GM23338 (cell line): ENCODE data around the gene ZNF236. TPM values are rescaled to one million over a fixed set of nuclear protein-coding genes. Genes with fewer than 3 reads are reported as not detected.

Source experiments
- ATAC-seq: fragments of 200-7000 bp; cut with Tn5 transposase; 3 replicates; pipeline ENCODE4 v1.9.1; 2020
- DNase-seq: peaks from one replicate; pipeline ENCODE4 v3.0.0-alpha.2; 2015; ENCODE audit warnings: low spot score
- H2AFZ ChIP-seq: fragments of 200-600 bp; sonication (generic); 2 replicates; pipeline ENCODE4 v1.8.0; 2016; ENCODE audit warnings: antibody characterized with exemption, mild to moderate bottlenecking, moderate library complexity
- H3F3A ChIP-seq: fragments of 200-600 bp; sonication (generic); replicated peaks from 2 replicates; pipeline ENCODE4 v1.8.0; 2017; ENCODE audit warnings: antibody characterized with exemption, mixed run types, low read depth
- H3K27ac ChIP-seq: fragments of 200-600 bp; sonication (generic); 2 replicates; pipeline ENCODE4 v1.6.1; 2016; ENCODE audit warnings: low read depth
- H3K27me3 ChIP-seq: fragments of 200-600 bp; sonication (generic); 2 replicates; pipeline ENCODE4 v1.8.0; 2016; ENCODE audit warnings: mild to moderate bottlenecking, mixed run types, moderate library complexity; ENCODE audit not compliant: insufficient read depth
- H3K36me3 ChIP-seq: fragments of 200-600 bp; sonication (generic); 2 replicates; pipeline ENCODE4 v1.8.0; 2016; ENCODE audit warnings: mild to moderate bottlenecking; ENCODE audit not compliant: insufficient read depth
- H3K4me1 ChIP-seq: fragments of 200-600 bp; sonication (generic); 2 replicates; pipeline ENCODE4 v1.8.0; 2016; ENCODE audit warnings: mild to moderate bottlenecking, moderate library complexity; ENCODE audit not compliant: insufficient read depth
- H3K4me2 ChIP-seq: fragments of 200-600 bp; sonication (generic); 2 replicates; pipeline ENCODE4 v1.7.1; 2017; ENCODE audit warnings: mixed run types
- H3K4me3 ChIP-seq: fragments of 200-600 bp; sonication (generic); 2 replicates; pipeline ENCODE4 v1.6.1; 2016; ENCODE audit warnings: mixed run types
- H3K79me2 ChIP-seq: fragments of 200-600 bp; sonication (generic); replicated peaks from 2 replicates; pipeline ENCODE4 v1.8.0; 2017; ENCODE audit warnings: mild to moderate bottlenecking; ENCODE audit not compliant: insufficient read depth
- H3K9me2 ChIP-seq: fragments of 200-600 bp; sonication (generic); 2 replicates; pipeline ENCODE4 v1.8.0; 2017; ENCODE audit not compliant: insufficient read depth
- H4K20me1 ChIP-seq: fragments of 200-600 bp; sonication (generic); replicated peaks from 2 replicates; pipeline ENCODE4 v1.8.0; 2017; ENCODE audit warnings: mild to moderate bottlenecking; ENCODE audit not compliant: insufficient read depth
- H3K27ac Mint-ChIP-seq: 2 replicates; pipeline ENCODE4 v1.8.0; 2020; ENCODE audit warnings: inconsistent platforms, mild to moderate bottlenecking, moderate library complexity, mixed read lengths
- H3K27me3 Mint-ChIP-seq: 3 replicates; pipeline ENCODE4 v1.8.0; 2022; ENCODE audit warnings: low read depth, mild to moderate bottlenecking, moderate library complexity, mixed read lengths, inconsistent platforms; ENCODE audit not compliant: insufficient read depth, poor library complexity
- H3K36me3 Mint-ChIP-seq: 3 replicates; pipeline ENCODE4 v1.8.0; 2021; ENCODE audit warnings: low read depth, mild to moderate bottlenecking, inconsistent platforms, moderate library complexity, mixed read lengths
- H3K4me1 Mint-ChIP-seq: 3 replicates; pipeline ENCODE4 v1.8.0; 2020; ENCODE audit warnings: mild to moderate bottlenecking, inconsistent platforms, mixed read lengths
- H3K4me3 Mint-ChIP-seq: 3 replicates; pipeline ENCODE4 v1.8.0; 2021; ENCODE audit warnings: moderate library complexity, mild to moderate bottlenecking, inconsistent platforms, mixed read lengths
- H3K9me3 Mint-ChIP-seq: 3 replicates; pipeline ENCODE4 v1.8.0; 2020; ENCODE audit warnings: moderate library complexity, mild to moderate bottlenecking, inconsistent platforms, mixed read lengths
- NANOG ChIP-seq: IDR thresholded peaks from 2 replicates; pipeline ENCODE4 v1.6.1; 2016; ENCODE audit warnings: antibody characterized with exemption, borderline replicate concordance
- POLR2AphosphoS5 ChIP-seq: IDR thresholded peaks from 2 replicates; pipeline ENCODE4 v1.6.1; 2016; ENCODE audit warnings: antibody characterized with exemption, low read depth
- ZNF114 ChIP-seq: fragments of 250-450 bp; sonication (Bioruptor Pico); IDR thresholded peaks from 2 replicates; pipeline ENCODE4 v1.5.0; 2020; ENCODE audit warnings: mild to moderate bottlenecking, moderate library complexity
- polyA plus RNA-seq: library from polyadenylated mRNA; unstranded; fragments of >200 nt; fragmentation: Nextera tagmentation; extraction: Ambion mirVana; gene quantifications from 2 replicates; pipeline ENCODE4 v1.2.1, GENCODE V29; 2016
- total RNA-seq: library from RNA; depleted of rRNA; stranded (reverse); fragments of >200 nt; shearing (Covaris generic); gene quantifications from 2 replicates; pipeline ENCODE4 v1.2.3, GENCODE V29; 2014
- TF ChIP-seq, protein P1 (sequence below): fragments of 250-450 bp; sonication (Bioruptor Pico); IDR thresholded peaks from 2 replicates; pipeline ENCODE4 v1.5.0; 2020; ENCODE audit warnings: mild to moderate bottlenecking, moderate library complexity
- TF ChIP-seq, protein P2 (sequence below): IDR thresholded peaks from 2 replicates; pipeline ENCODE4 v1.6.1; 2016; ENCODE audit warnings: antibody characterized with exemption
- TF ChIP-seq, protein P3 (sequence below): IDR thresholded peaks from one replicate; pipeline ENCODE4 v1.6.1; 2018; ENCODE audit warnings: antibody characterized with exemption; ENCODE audit not compliant: unreplicated experiment
- TF ChIP-seq, protein P4 (sequence below), 2 experiments: fragments of 200-600 bp in 1 of 2; sonication (generic) in 1 of 2; conservative IDR thresholded peaks; 2 replicates each; pipeline versions ENCODE4 v1.5.1 to v1.6.1; 2016 to 2017; ENCODE audit warnings: antibody characterized with exemption in 2 of 2, low read depth in 2 of 2, mild to moderate bottlenecking in 2 of 2, moderate library complexity in 1 of 2

Gene ZNF236
- total and polyA plus RNA-seq, 2 experiments from 2014 or later, result 8.9 to 16.3 TPM

DNA sequence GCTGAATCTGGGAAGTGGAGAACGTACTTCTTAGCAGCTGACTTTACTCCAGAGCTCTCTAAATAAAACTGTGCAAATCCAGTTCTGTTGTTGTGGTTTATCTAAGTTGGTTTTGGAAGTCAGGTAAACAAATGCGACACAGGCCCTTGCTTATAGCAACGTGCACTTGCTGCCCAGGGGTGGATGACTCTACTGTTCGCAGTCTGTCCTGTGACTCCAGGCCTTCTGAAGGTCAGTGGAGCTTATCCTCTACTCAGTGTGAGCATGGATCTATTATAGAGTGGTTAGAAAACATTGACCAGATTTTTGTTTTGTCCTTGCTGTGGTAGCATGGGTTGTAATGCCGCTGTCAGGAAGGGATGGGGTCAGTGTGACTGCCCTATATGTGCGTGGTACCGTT, 89.1 kb downstream of the ZNF236 start (continued):
- TF ChIP-seq, protein P1, sequence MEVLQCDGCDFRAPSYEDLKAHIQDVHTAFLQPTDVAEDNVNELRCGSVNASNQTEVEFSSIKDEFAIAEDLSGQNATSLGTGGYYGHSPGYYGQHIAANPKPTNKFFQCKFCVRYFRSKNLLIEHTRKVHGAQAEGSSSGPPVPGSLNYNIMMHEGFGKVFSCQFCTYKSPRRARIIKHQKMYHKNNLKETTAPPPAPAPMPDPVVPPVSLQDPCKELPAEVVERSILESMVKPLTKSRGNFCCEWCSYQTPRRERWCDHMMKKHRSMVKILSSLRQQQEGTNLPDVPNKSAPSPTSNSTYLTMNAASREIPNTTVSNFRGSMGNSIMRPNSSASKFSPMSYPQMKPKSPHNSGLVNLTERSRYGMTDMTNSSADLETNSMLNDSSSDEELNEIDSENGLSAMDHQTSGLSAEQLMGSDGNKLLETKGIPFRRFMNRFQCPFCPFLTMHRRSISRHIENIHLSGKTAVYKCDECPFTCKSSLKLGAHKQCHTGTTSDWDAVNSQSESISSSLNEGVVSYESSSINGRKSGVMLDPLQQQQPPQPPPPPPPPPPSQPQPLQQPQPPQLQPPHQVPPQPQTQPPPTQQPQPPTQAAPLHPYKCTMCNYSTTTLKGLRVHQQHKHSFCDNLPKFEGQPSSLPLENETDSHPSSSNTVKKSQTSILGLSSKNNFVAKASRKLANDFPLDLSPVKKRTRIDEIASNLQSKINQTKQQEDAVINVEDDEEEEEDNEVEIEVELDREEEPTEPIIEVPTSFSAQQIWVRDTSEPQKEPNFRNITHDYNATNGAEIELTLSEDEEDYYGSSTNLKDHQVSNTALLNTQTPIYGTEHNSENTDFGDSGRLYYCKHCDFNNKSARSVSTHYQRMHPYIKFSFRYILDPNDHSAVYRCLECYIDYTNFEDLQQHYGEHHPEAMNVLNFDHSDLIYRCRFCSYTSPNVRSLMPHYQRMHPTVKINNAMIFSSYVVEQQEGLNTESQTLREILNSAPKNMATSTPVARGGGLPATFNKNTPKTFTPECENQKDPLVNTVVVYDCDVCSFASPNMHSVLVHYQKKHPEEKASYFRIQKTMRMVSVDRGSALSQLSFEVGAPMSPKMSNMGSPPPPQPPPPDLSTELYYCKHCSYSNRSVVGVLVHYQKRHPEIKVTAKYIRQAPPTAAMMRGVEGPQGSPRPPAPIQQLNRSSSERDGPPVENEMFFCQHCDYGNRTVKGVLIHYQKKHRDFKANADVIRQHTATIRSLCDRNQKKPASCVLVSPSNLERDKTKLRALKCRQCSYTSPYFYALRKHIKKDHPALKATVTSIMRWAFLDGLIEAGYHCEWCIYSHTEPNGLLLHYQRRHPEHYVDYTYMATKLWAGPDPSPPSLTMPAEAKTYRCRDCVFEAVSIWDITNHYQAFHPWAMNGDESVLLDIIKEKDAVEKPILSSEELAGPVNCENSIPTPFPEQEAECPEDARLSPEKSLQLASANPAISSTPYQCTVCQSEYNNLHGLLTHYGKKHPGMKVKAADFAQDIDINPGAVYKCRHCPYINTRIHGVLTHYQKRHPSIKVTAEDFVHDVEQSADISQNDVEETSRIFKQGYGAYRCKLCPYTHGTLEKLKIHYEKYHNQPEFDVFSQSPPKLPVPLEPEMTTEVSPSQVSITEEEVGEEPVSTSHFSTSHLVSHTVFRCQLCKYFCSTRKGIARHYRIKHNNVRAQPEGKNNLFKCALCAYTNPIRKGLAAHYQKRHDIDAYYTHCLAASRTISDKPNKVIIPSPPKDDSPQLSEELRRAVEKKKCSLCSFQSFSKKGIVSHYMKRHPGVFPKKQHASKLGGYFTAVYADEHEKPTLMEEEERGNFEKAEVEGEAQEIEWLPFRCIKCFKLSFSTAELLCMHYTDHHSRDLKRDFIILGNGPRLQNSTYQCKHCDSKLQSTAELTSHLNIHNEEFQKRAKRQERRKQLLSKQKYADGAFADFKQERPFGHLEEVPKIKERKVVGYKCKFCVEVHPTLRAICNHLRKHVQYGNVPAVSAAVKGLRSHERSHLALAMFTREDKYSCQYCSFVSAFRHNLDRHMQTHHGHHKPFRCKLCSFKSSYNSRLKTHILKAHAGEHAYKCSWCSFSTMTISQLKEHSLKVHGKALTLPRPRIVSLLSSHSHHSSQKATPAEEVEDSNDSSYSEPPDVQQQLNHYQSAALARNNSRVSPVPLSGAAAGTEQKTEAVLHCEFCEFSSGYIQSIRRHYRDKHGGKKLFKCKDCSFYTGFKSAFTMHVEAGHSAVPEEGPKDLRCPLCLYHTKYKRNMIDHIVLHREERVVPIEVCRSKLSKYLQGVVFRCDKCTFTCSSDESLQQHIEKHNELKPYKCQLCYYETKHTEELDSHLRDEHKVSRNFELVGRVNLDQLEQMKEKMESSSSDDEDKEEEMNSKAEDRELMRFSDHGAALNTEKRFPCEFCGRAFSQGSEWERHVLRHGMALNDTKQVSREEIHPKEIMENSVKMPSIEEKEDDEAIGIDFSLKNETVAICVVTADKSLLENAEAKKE, result no peak
- TF ChIP-seq, protein P2, sequence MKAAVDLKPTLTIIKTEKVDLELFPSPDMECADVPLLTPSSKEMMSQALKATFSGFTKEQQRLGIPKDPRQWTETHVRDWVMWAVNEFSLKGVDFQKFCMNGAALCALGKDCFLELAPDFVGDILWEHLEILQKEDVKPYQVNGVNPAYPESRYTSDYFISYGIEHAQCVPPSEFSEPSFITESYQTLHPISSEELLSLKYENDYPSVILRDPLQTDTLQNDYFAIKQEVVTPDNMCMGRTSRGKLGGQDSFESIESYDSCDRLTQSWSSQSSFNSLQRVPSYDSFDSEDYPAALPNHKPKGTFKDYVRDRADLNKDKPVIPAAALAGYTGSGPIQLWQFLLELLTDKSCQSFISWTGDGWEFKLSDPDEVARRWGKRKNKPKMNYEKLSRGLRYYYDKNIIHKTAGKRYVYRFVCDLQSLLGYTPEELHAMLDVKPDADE, result no peak
- no peak for TF ChIP-seq POLR2AphosphoS5
- no peak for TF ChIP-seq ZNF114 (CRISPR knock-in tag)
- TF ChIP-seq NANOG, result no peak

DNA sequence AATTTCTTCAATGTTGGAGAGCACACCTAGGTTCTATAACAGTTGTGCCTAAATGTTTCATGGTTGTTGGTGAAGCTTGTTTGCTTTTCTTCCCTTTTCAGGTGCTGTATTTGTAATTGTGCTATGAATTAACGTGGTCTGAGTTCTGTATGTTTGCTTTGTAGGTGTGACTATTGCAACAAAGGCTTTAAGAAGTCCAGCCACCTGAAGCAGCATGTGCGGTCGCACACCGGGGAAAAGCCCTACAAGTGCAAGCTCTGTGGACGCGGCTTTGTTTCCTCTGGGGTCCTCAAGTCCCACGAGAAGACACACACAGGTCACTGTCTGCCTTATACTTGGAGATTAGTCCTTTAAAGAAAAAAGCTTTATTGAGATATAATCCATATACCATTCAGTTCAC, 91.2 kb downstream of the ZNF236 start:
- H3K79me2 ChIP-seq, result no peaks in the 10 kb centered on the region
- no peaks in the 10 kb centered on the region for H3K4me1 ChIP-seq
- Mint-ChIP-seq H3K4me1 (no peaks in the 10 kb centered on the region), H3K9me3 (no peaks in the 10 kb centered on the region), H3K4me3 (no peak overlapping the region), H3K27ac (no peak overlapping the region), H3K36me3 (peaks cover 11% of the 10 kb centered on the region; the same call in 2 of the 3 replicates), H3K27me3 (no peaks in the 10 kb centered on the region)
- no peak overlapping the region for H3K4me2 ChIP-seq
- no peak overlapping the region for H3K4me3 ChIP-seq
- ATAC-seq (no peak), DNase-seq (no peak)
- no peaks in the 10 kb centered on the region for H3F3A ChIP-seq
- H3K9me2 ChIP-seq, result no peaks in the 10 kb centered on the region
- H2AFZ ChIP-seq, result no peak overlapping the region
- no peaks in the 10 kb centered on the region for H3K27me3 ChIP-seq
- H4K20me1 ChIP-seq, result no peaks in the 10 kb centered on the region
- H3K27ac ChIP-seq, result no peak overlapping the region
- H3K36me3 ChIP-seq, result no peaks in the 10 kb centered on the region; the same call in 1 of the 2 replicates
- TF ChIP-seq, protein P3, sequence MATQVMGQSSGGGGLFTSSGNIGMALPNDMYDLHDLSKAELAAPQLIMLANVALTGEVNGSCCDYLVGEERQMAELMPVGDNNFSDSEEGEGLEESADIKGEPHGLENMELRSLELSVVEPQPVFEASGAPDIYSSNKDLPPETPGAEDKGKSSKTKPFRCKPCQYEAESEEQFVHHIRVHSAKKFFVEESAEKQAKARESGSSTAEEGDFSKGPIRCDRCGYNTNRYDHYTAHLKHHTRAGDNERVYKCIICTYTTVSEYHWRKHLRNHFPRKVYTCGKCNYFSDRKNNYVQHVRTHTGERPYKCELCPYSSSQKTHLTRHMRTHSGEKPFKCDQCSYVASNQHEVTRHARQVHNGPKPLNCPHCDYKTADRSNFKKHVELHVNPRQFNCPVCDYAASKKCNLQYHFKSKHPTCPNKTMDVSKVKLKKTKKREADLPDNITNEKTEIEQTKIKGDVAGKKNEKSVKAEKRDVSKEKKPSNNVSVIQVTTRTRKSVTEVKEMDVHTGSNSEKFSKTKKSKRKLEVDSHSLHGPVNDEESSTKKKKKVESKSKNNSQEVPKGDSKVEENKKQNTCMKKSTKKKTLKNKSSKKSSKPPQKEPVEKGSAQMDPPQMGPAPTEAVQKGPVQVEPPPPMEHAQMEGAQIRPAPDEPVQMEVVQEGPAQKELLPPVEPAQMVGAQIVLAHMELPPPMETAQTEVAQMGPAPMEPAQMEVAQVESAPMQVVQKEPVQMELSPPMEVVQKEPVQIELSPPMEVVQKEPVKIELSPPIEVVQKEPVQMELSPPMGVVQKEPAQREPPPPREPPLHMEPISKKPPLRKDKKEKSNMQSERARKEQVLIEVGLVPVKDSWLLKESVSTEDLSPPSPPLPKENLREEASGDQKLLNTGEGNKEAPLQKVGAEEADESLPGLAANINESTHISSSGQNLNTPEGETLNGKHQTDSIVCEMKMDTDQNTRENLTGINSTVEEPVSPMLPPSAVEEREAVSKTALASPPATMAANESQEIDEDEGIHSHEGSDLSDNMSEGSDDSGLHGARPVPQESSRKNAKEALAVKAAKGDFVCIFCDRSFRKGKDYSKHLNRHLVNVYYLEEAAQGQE, result no peak
- TF ChIP-seq, protein P4, sequence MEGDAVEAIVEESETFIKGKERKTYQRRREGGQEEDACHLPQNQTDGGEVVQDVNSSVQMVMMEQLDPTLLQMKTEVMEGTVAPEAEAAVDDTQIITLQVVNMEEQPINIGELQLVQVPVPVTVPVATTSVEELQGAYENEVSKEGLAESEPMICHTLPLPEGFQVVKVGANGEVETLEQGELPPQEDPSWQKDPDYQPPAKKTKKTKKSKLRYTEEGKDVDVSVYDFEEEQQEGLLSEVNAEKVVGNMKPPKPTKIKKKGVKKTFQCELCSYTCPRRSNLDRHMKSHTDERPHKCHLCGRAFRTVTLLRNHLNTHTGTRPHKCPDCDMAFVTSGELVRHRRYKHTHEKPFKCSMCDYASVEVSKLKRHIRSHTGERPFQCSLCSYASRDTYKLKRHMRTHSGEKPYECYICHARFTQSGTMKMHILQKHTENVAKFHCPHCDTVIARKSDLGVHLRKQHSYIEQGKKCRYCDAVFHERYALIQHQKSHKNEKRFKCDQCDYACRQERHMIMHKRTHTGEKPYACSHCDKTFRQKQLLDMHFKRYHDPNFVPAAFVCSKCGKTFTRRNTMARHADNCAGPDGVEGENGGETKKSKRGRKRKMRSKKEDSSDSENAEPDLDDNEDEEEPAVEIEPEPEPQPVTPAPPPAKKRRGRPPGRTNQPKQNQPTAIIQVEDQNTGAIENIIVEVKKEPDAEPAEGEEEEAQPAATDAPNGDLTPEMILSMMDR (conservative IDR thresholded peaks at IDR 0.05; ENCODE audit: low read depth in 2 of 2), result no peak
